Caco-2 (cell line): ENCODE data around the gene RNF113A. TPM values are rescaled to one million over a fixed set of nuclear protein-coding genes. Genes with fewer than 3 reads are reported as not detected.
A peak's percentile ranks its signal among the peaks of the same experiment; 100 is the strongest.

Experiments used
- BruUV-seq: library from RNA; stranded (reverse); fragments of 400-500 nt; replicated peaks from 2 replicates; lab custom pipeline; 2021; lab: Mats Ljungman, UMichigan
- CTCF ChIA-PET: fragments of 300-600 bp; sonication (Branson Sonifier 250); formaldehyde crosslinking; loops from one replicate; lab custom pipeline; 2022; ENCODE audit warnings: antibody characterized with exemption; lab: Charles Lee
- POLR2A ChIA-PET: fragments of 300-600 bp; sonication (Branson Sonifier 250); formaldehyde crosslinking; loops from one replicate; lab custom pipeline; 2022; ENCODE audit warnings: antibody characterized with exemption; lab: Charles Lee
- DNase-seq, 2 experiments: peaks; one replicate each; pipeline versions ENCODE4 v3.0.0 to v3.0.0-alpha.2; 2020 to 2022
- H3K27me3 ChIP-seq: replicated peaks from 2 replicates; pipeline ENCODE4 v1.6.0; 2011; ENCODE audit warnings: low read length; ENCODE audit not compliant: control insufficient read depth, insufficient read depth
- H3K36me3 ChIP-seq: 2 replicates; pipeline ENCODE4 v1.5.1; 2011; ENCODE audit warnings: low read length; ENCODE audit not compliant: control insufficient read depth, insufficient read depth
- H3K4me1 ChIP-seq: fragments of 250-450 bp; sonication (Bioruptor Pico); 2 replicates; pipeline ENCODE4 v1.5.1; 2020; ENCODE audit warnings: mild to moderate bottlenecking
- H3K4me3 ChIP-seq: 2 replicates; pipeline ENCODE4 v1.5.1; 2011; ENCODE audit warnings: low read depth, mild to moderate bottlenecking, control low read depth, low read length
- H3K9me3 ChIP-seq: fragments of 250-450 bp; sonication (Bioruptor Pico); 2 replicates; pipeline ENCODE4 v1.5.1; 2020; ENCODE audit warnings: mild to moderate bottlenecking, moderate library complexity
- H3K27ac Mint-ChIP-seq: one replicate; pipeline ENCODE4 v1.8.0; 2022; ENCODE audit warnings: mixed read lengths; ENCODE audit not compliant: unreplicated experiment
- H3K27me3 Mint-ChIP-seq: one replicate; pipeline ENCODE4 v1.8.0; 2022; ENCODE audit warnings: mixed read lengths; ENCODE audit not compliant: insufficient read depth, unreplicated experiment
- H3K36me3 Mint-ChIP-seq: one replicate; pipeline ENCODE4 v1.8.0; 2022; ENCODE audit warnings: mild to moderate bottlenecking, mixed read lengths; ENCODE audit not compliant: insufficient read depth, unreplicated experiment
- H3K4me1 Mint-ChIP-seq: one replicate; pipeline ENCODE4 v1.8.0; 2022; ENCODE audit warnings: low read depth, mixed read lengths; ENCODE audit not compliant: unreplicated experiment
- H3K4me3 Mint-ChIP-seq: one replicate; pipeline ENCODE4 v1.8.0; 2022; ENCODE audit warnings: mild to moderate bottlenecking, moderate library complexity, mixed read lengths; ENCODE audit not compliant: unreplicated experiment
- H3K9me3 Mint-ChIP-seq: one replicate; pipeline ENCODE4 v1.8.0; 2022; ENCODE audit warnings: mixed read lengths; ENCODE audit not compliant: unreplicated experiment
- CTCF ChIP-seq, 2 experiments: fragments of 200-600 bp in 1 of 2; IDR thresholded peaks; 1 replicate in 1 of 2; 2 replicates in 1 of 2; pipeline versions ENCODE4 v1.5.1 to v1.8.0; 2011 to 2022; ENCODE audit warnings: antibody characterized with exemption in 1 of 2, control low read depth in 1 of 2, inconsistent platforms in 1 of 2, low read depth in 1 of 2, low read length in 1 of 2, mild to moderate bottlenecking in 1 of 2, moderate library complexity in 1 of 2; ENCODE audit not compliant: insufficient read depth in 1 of 2, severe bottlenecking in 1 of 2, unreplicated experiment in 1 of 2
- intact Hi-C: fragments of 100-400 bp; cut with micrococcal nuclease; formaldehyde crosslinking; loops from one replicate; pipeline ENCODE4 v1.10.0; 2022; ENCODE audit not compliant: unreplicated experiment
- total RNA-seq: library from RNA; stranded (reverse); gene quantifications from 2 replicates; pipeline ENCODE4 v1.2.3, GENCODE V29; 2022

Gene RNF113A
- total RNA-seq, 1 experiment from 2014 or later: 12.7 TPM

GRCh38 chrX:119880552-119881437 lies 9.3 kb upstream of the RNF113A start:
- CTCF ChIA-PET: interaction anchor here (0.7 to 1.0 kb wide), 2 partner anchors 89 to 154 kb away, joined by 3 to 5 read pairs; partner anchors contain the start of gene RPL39
- peaks cover 22% of the 10 kb centered on the region for H3K36me3 Mint-ChIP-seq
- no peaks in the 10 kb centered on the region for H3K27me3 Mint-ChIP-seq
- H3K27me3 ChIP-seq: no peaks in the 10 kb centered on the region
- no TSS peak for BruUV-seq
- H3K4me3 Mint-ChIP-seq: no peak overlapping the region
- no peaks in the 10 kb centered on the region for H3K9me3 Mint-ChIP-seq
- intact Hi-C loops: loop anchor here (2.0 kb wide), 1 partner anchor 90 kb away; the partner anchor contains the start of gene RPL39
- TF ChIP-seq CTCF (IDR thresholded peaks at IDR 0.05; ENCODE audit: insufficient read depth in 1 of 2, low read depth in 1 of 2, low read length in 1 of 2, severe bottlenecking in 1 of 2, unreplicated experiment in 1 of 2): peak; percentile 36 to 73
- no peaks in the 10 kb centered on the region for H3K36me3 ChIP-seq
- H3K4me1 ChIP-seq: no peaks in the 10 kb centered on the region; the same call in 1 of the 2 replicates
- peak overlapping the region; percentile 37 for H3K27ac Mint-ChIP-seq
- peak; percentile 57 to 68 for DNase-seq
- POLR2A ChIA-PET: interaction anchor here (1.3 kb wide), 1 partner anchor 89 kb away, joined by 6 read pairs; the partner anchor contains the start of gene RPL39
- H3K4me3 ChIP-seq: no peak overlapping the region
- H3K4me1 Mint-ChIP-seq: no peaks in the 10 kb centered on the region
- no peaks in the 10 kb centered on the region for H3K9me3 ChIP-seq

DNA sequence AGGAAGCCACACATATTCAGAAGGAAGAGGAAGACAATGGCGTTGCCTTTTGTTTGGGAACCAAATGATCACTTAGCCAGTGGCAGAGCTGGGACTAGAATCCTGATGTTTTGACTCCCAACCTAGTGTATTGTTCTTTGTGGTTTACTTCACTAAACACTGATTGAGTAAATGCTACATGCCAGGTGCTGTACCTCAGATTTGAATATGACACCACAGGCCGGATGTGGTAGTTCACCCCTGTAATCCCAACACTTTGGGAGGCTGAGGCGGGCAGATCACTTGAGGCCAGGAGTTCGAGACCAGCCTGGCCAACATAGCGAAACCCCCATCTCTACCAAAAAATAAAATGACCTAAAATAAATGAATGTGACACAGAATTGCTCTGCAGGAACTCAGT lies 8.5 kb upstream of the RNF113A start:
- H3K4me3 ChIP-seq: no peak overlapping the region
- H3K36me3 ChIP-seq: no peaks in the 10 kb centered on the region
- H3K9me3 ChIP-seq: no peaks in the 10 kb centered on the region
- Mint-ChIP-seq H3K4me1 (no peaks in the 10 kb centered on the region), H3K27ac (peak overlapping the region; percentile 37), H3K27me3 (no peaks in the 10 kb centered on the region), H3K9me3 (no peaks in the 10 kb centered on the region), H3K36me3 (peaks cover 22% of the 10 kb centered on the region), H3K4me3 (no peak overlapping the region)
- DNase-seq: no peak
- no peaks in the 10 kb centered on the region for H3K27me3 ChIP-seq
- H3K4me1 ChIP-seq: no peaks in the 10 kb centered on the region; the same call in 1 of the 2 replicates
- TF ChIP-seq CTCF (IDR thresholded peaks at IDR 0.05; ENCODE audit: insufficient read depth in 1 of 2, low read depth in 1 of 2, low read length in 1 of 2, severe bottlenecking in 1 of 2, unreplicated experiment in 1 of 2): no peak
- no TSS peak for BruUV-seq
- POLR2A ChIA-PET: interaction anchor here (1.3 kb wide), 1 partner anchor 88 kb away, joined by 6 read pairs; the partner anchor contains the start of gene RPL39
- intact Hi-C loops: loop anchor here (2.0 kb wide), 1 partner anchor 89 kb away; the partner anchor contains the start of gene RPL39
- CTCF ChIA-PET: interaction anchor here (0.7 to 1.0 kb wide), 2 partner anchors 89 to 153 kb away, joined by 3 to 5 read pairs; partner anchors contain the start of gene RPL39

GRCh38 chrX:119878740-119879139 lies 7.2 kb upstream of the RNF113A start:
- Histone ChIP-seq H3K27me3 (no peaks in the 10 kb centered on the region), H3K36me3 (no peaks in the 10 kb centered on the region), H3K9me3 (no peaks in the 10 kb centered on the region), H3K4me3 (no peak overlapping the region), H3K4me1 (no peaks in the 10 kb centered on the region; the same call in 1 of the 2 replicates)
- Mint-ChIP-seq H3K9me3 (no peaks in the 10 kb centered on the region), H3K4me3 (no peak overlapping the region), H3K27me3 (no peaks in the 10 kb centered on the region), H3K36me3 (peaks cover 22% of the 10 kb centered on the region), H3K4me1 (no peaks in the 10 kb centered on the region), H3K27ac (no peak overlapping the region)
- TF ChIP-seq CTCF (IDR thresholded peaks at IDR 0.05; ENCODE audit: insufficient read depth in 1 of 2, low read depth in 1 of 2, low read length in 1 of 2, severe bottlenecking in 1 of 2, unreplicated experiment in 1 of 2): no peak
- no peak for DNase-seq
- BruUV-seq: no TSS peak
- ChIA-PET CTCF (interaction anchor here (1.0 to 1.5 kb wide), 2 partner anchors 9 to 149 kb away, joined by 3 to 5 read pairs; no protein-coding TSS in a partner anchor), POLR2A (no interaction called here)
- intact Hi-C loops: no loop called here
